Ovary (tissue), 9 donors: ENCODE data around the gene ATG4A. TPM values are rescaled to one million over a fixed set of nuclear protein-coding genes. Genes with fewer than 3 reads are reported as not detected.

Source experiments
- DNase-seq, 5 donors: peaks; one replicate each; pipeline ENCODE4 v3.0.0-alpha.2; 2019 to 2020
- H3K27ac ChIP-seq, 2 donors: fragments of 200-600 bp; one replicate each; pipeline versions ENCODE4 v1.5.1 to v1.8.0; 2019 to 2022
- H3K27me3 ChIP-seq: fragments of 200-600 bp; one replicate; pipeline ENCODE4 v1.8.0; 2022
- H3K36me3 ChIP-seq: fragments of 200-600 bp; sonication (generic); one replicate; pipeline ENCODE4 v1.5.1; 2019
- H3K4me1 ChIP-seq: one replicate; pipeline ENCODE4 v1.8.1; 2013; ENCODE audit warnings: mild to moderate bottlenecking, moderate library complexity; ENCODE audit not compliant: insufficient read depth
- H3K4me3 ChIP-seq: fragments of 200-600 bp; sonication (generic); one replicate; pipeline ENCODE4 v1.5.1; 2017
- H3K9me3 ChIP-seq, 2 donors: fragments of 200-600 bp in 1 of 2; sonication (generic) in 1 of 2; one replicate each; pipeline versions ENCODE4 v1.5.1 to v1.8.1; 2013 to 2019; ENCODE audit warnings: mild to moderate bottlenecking in 1 of 2, moderate library complexity in 1 of 2
- EP300 ChIP-seq: sonication (generic); formaldehyde crosslinking; IDR thresholded peaks from one replicate; pipeline ENCODE4 v1.6.1; 2017; ENCODE audit warnings: antibody characterized with exemption
- POLR2A ChIP-seq: fragments of 450-650 bp; IDR thresholded peaks from one replicate; pipeline ENCODE4 v1.6.1; 2017; ENCODE audit warnings: antibody characterized with exemption, mild to moderate bottlenecking, moderate library complexity
- WGBS, 3 donors: extraction: QIAGEN DNeasy Blood & Tissue Kit in 1 of 3; methylation state at CpG; one replicate each; pipeline versions ENCODE4 v1.1.5 to v1.1.7; 2013 to 2017; 5-methylcytosine and 5-hydroxymethylcytosine counted together
- intact Hi-C, 4 donors: fragments of 100-400 bp; cut with DNase I; formaldehyde crosslinking; loops; one replicate each; pipeline versions ENCODE4 v1.11.0 to v1.15.1; 2022 to 2023
- polyA plus RNA-seq, 2 donors: library from polyadenylated mRNA; stranded (reverse); fragments of 200-250 nt in 1 of 2; fragments of 350-450 nt in 1 of 2; fragmentation: Illumina TruSeq in 1 of 2; extraction: RNeasy Lipid Tissue Mini Kit (QIAGEN cat#74804) in 1 of 2; gene quantifications; one replicate each; pipeline ENCODE4 v1.2.3, GENCODE V29; 2013 to 2014
- total RNA-seq, 7 donors: library from RNA; depleted of rRNA in 2 of 7; stranded (reverse); fragments of >200 nt in 2 of 7; fragmentation: NEBNext Ultra II Directional in 3 of 7; extraction: Animal tissue kit (Norgen Biotek cat#: 25700) in 3 of 7; gene quantifications; one replicate each; pipeline versions ENCODE4 v1.1.0 to v1.2.4, GENCODE V29; 2016 to 2023
- TF ChIP-seq, protein P1 (sequence below), 3 donors: fragments of 450-650 bp in 2 of 3; fragments of 200-600 bp in 1 of 3; IDR thresholded peaks; one replicate each; pipeline versions ENCODE4 v1.5.1 to v1.8.0; 2016 to 2022; ENCODE audit warnings: antibody characterized with exemption in 3 of 3, mild to moderate bottlenecking in 1 of 3
- donor health status: DM: no; HTN: no; CAD: no; lungs with moderate emphysema.
- donor health status: DM: no; HTN: no; CAD: no.
- donor health status: Bipolar disorder and iron deficiency.
- donor health status: DM: yes; HTN: yes; CAD: no.
- donor health status: DM: no; HTN: no; CAD: no.
- donor health status: DM: yes; HTN: yes; CAD: no.

ATG4A gene
- total and polyA plus RNA-seq, 9 donors, result 3.7 to 13.5 (median 5.2) TPM

DNA sequence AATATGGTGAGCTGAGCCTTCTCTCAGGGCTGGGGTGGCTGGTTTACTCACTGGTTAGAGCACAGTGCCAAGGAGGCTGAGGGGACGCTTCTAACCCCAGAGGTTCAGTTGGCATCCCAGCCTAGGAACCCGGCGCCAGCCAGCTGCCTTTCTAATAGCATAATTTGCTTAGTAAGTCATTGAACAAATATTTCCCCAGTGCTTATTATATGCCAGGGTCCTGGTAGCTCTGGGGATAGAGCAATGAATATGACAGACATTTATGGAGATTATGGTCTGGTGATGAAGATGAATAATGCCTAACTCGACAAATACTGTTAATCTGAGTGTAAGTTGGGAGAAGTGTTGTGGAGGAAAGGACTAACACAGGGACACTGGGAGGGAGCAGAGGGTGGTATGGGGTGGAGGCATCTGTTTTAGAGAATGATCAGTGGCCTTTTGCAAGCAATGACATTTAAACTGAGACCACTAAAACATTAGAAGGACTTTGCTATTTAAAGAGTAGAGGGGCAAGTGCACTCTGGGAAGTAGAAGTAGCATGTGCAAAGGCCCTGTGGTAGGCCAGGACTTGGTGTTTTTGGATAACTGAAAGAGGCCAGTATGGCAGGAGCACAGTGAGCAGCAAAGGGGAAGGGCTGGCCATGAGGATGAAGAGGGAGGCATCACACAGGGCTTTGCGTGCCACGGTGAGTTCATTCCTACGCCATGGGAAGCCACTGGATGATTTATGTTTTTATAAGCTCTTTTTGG lies 71.9 kb downstream of the ATG4A start:
- DNase-seq, result no peak
- Histone ChIP-seq H3K4me3 (no peak overlapping the region), H3K4me1 (no peaks in the 10 kb centered on the region), H3K27me3 (no peaks in the 10 kb centered on the region), H3K9me3 (no peaks in the 10 kb centered on the region), H3K36me3 (no peaks in the 10 kb centered on the region), H3K27ac (no peak overlapping the region)
- 82 to 91% (median 91%) methylated on average over 7 of the region's 7 CpGs for WGBS, 3 donors
- intact Hi-C loops, result no loop called here
- TF ChIP-seq, protein P1, sequence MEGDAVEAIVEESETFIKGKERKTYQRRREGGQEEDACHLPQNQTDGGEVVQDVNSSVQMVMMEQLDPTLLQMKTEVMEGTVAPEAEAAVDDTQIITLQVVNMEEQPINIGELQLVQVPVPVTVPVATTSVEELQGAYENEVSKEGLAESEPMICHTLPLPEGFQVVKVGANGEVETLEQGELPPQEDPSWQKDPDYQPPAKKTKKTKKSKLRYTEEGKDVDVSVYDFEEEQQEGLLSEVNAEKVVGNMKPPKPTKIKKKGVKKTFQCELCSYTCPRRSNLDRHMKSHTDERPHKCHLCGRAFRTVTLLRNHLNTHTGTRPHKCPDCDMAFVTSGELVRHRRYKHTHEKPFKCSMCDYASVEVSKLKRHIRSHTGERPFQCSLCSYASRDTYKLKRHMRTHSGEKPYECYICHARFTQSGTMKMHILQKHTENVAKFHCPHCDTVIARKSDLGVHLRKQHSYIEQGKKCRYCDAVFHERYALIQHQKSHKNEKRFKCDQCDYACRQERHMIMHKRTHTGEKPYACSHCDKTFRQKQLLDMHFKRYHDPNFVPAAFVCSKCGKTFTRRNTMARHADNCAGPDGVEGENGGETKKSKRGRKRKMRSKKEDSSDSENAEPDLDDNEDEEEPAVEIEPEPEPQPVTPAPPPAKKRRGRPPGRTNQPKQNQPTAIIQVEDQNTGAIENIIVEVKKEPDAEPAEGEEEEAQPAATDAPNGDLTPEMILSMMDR (IDR thresholded peaks at IDR 0.05), result no peak
- TF ChIP-seq POLR2A, result no peak
- TF ChIP-seq EP300, result no peak

DNA sequence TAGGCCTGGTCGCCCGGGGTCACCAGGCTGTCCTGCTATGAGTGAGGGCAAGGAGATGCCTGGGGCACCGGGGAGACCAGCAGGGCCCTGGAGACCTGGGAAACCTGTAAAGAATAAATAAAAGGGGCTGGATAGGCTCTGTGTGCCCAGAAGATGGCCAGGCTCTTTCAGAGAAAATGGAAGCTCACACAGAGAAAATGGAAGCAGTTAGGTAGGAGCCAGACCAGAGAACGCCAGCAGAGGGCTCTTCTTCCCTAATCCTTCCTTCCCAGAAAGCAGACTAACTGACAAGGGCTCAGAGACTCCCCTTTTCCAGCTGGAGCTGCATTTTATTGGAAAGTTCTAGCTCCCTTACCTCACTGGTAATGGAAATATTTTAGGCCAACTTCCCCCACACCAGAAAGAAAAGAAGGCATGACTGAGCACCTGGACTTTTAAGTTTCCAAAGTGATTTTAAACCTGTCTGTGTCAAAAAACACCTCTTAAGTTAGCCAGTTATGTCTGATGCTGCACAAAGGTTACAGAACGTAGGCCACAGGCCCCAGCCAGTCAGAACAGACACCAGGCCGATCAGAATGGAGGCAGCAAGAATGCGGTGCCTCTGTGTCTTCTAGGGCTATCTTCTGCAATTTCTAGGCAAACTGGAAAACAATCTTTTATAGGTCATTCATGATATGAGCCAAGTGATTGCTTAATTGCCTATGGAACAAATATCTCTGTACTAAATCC lies 74.0 kb downstream of the ATG4A start:
- no peak for TF ChIP-seq EP300
- no peak for TF ChIP-seq POLR2A
- TF ChIP-seq, protein P1 (IDR thresholded peaks at IDR 0.05), result no peak
- DNase-seq, result peak in 2 of 5 donors; percentile 13 to 48
- H3K4me1 ChIP-seq, result no peaks in the 10 kb centered on the region
- WGBS, 3 donors, result 53 to 61% (median 55%) methylated on average over 7 of the region's 7 CpGs
- no peaks in the 10 kb centered on the region for H3K27me3 ChIP-seq
- no peaks in the 10 kb centered on the region for H3K36me3 ChIP-seq
- H3K9me3 ChIP-seq, result no peaks in the 10 kb centered on the region
- no peak overlapping the region for H3K4me3 ChIP-seq
- H3K27ac ChIP-seq, result no peak overlapping the region
- intact Hi-C loops, result no loop called here

DNA sequence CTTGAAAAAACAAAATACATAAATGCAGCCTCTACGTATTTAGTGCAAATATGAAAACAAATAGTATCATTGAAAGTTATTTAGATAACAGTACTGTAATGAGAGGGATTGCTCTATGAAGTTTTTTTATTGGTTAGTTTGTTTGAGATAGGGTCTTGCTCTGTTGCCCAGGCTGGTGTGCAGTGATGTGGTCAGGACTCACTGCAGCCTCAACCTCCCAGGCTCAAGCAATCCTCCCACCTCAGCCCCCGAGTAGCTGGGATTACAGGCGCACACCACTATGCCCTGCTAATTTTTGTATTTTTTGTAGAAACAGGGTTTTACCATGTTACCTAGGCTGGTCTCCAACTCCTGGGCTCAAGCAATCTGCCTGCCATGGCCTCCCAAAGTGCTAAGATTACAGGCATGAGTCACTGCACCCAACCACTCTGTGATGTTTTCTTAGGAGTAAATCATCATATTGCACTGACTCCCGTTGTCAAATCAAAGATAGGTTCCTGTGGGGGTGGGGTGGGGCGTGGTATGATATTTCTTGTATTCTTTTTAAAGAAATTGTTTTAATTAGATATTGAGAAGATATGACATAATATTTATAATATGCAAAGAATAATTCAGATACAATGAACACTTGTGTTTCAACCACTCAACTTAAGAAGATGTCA lies 75.8 kb downstream of the ATG4A start:
- Histone ChIP-seq H3K4me1 (no peaks in the 10 kb centered on the region), H3K9me3 (no peaks in the 10 kb centered on the region), H3K27ac (no peak overlapping the region), H3K36me3 (no peaks in the 10 kb centered on the region), H3K4me3 (no peak overlapping the region), H3K27me3 (no peaks in the 10 kb centered on the region)
- intact Hi-C loops, result no loop called here
- TF ChIP-seq EP300, result no peak
- TF ChIP-seq, protein P1 (IDR thresholded peaks at IDR 0.05), result no peak
- no peak for TF ChIP-seq POLR2A
- DNase-seq, result peak in 1 of 5 donors; percentile 12
- 53 to 62% (median 56%) methylated on average over 5 of the region's 5 CpGs for WGBS, 3 donors

DNA sequence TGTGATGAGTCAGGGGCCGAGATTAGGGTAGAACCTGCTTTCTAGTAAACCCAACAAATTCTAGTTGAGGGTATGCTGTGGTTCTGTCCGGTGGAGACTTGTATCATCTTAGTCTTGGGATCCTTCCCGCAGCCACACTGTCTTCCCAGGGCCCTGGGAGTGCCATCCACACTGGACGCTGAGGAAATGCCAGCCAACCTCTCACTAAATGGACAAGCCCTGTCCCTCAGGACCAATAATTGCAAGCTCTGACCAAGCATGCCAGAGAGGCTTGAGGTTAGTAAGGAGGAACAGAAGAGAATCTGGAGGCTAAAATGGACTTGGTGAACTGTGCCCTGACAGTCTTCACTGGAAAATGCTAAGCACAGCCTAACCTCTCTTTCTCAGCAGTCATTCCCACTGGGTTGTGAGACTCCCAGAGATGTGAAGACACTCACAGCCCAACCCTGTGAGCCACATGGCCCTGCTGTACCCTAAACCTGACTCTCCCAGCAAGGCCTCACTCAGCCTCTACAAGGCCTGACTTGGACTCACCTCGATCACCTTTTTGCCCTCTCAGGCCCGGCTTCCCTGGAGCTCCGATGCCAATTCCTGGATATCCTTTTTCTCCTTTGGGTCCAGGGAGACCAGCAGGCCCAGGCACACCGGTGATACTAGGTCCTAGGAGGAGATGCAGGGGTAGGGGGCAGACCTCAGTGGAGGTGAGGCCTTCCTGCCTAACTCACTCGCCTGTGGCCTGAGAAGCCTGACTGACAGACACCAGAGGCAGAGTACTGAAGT lies 77.6 kb downstream of the ATG4A start:
- intact Hi-C loops, result no loop called here
- no peaks in the 10 kb centered on the region for H3K36me3 ChIP-seq
- no peak overlapping the region for H3K27ac ChIP-seq
- TF ChIP-seq POLR2A, result no peak
- no peak for TF ChIP-seq EP300
- TF ChIP-seq, protein P1 (IDR thresholded peaks at IDR 0.05), result no peak
- no peaks in the 10 kb centered on the region for H3K4me1 ChIP-seq
- DNase-seq, result no peak
- no peak overlapping the region for H3K4me3 ChIP-seq
- whole genome bisulfite sequencing, 3 donors, result 78 to 87% (median 78%) methylated on average over 9 of the region's 9 CpGs
- H3K9me3 ChIP-seq, result no peaks in the 10 kb centered on the region
- H3K27me3 ChIP-seq, result no peaks in the 10 kb centered on the region
